Panc1 (cell line): ENCODE data around the gene FAM83C. TPM values are rescaled to one million over a fixed set of nuclear protein-coding genes. Genes with fewer than 3 reads are reported as not detected.

Experiments used
- ATAC-seq: fragments of 200-7000 bp; cut with Tn5 transposase; 2 replicates; pipeline ENCODE4 v1.9.1; 2020; ENCODE audit warnings: mild to moderate bottlenecking, moderate library complexity
- BruUV-seq: library from RNA; stranded (reverse); fragments of 400-500 nt; replicated peaks from 2 replicates; lab custom pipeline; 2021; lab: Mats Ljungman, UMichigan
- CTCF ChIA-PET: fragments of 300-600 bp; sonication (Branson Sonifier 250); formaldehyde crosslinking; loops from one replicate; lab custom pipeline; 2022; ENCODE audit warnings: antibody characterized with exemption; lab: Charles Lee
- POLR2A ChIA-PET: fragments of 300-600 bp; sonication (Branson Sonifier 250); formaldehyde crosslinking; loops from one replicate; lab custom pipeline; 2022; ENCODE audit warnings: antibody characterized with exemption; lab: Charles Lee
- DNase-seq: peaks from one replicate; pipeline ENCODE4 v3.0.0-alpha.2; 2010; ENCODE audit warnings: low read depth, low spot score
- H3K27ac ChIP-seq: 2 replicates; pipeline ENCODE4 v1.5.1; 2011; ENCODE audit warnings: mild to moderate bottlenecking, low read length, inconsistent platforms
- H3K27me3 ChIP-seq: fragments of 200-500 bp; sonication (Bioruptor generic); 2 replicates; pipeline ENCODE4 v1.6.0; 2014; ENCODE audit warnings: low read length, inconsistent platforms; ENCODE audit not compliant: control insufficient read depth, insufficient read depth
- H3K36me3 ChIP-seq: fragments of 200-500 bp; sonication (Bioruptor generic); 2 replicates; pipeline ENCODE4 v1.5.1; 2014; ENCODE audit warnings: inconsistent platforms, mild to moderate bottlenecking, low read length, moderate library complexity; ENCODE audit not compliant: control insufficient read depth, insufficient read depth
- H3K4me1 ChIP-seq: 2 replicates; pipeline ENCODE4 v1.5.1; 2011; ENCODE audit warnings: inconsistent platforms, mild to moderate bottlenecking, low read length, moderate library complexity; ENCODE audit not compliant: control insufficient read depth, insufficient read depth
- H3K4me3 ChIP-seq, 2 experiments: 2 replicates each; pipeline ENCODE4 v1.5.1; 2011 to 2012; ENCODE audit warnings: low read depth in 2 of 2, low read length in 2 of 2, mild to moderate bottlenecking in 2 of 2, inconsistent platforms in 1 of 2, moderate library complexity in 1 of 2
- H3K9me3 ChIP-seq: fragments of 200-500 bp; sonication (Bioruptor generic); 2 replicates; pipeline ENCODE4 v1.5.1; 2014; ENCODE audit warnings: low read depth, mild to moderate bottlenecking, inconsistent platforms, low read length, moderate library complexity; ENCODE audit not compliant: control insufficient read depth, insufficient read depth
- POLR2AphosphoS5 ChIP-seq: IDR thresholded peaks from 2 replicates; pipeline ENCODE4 v1.6.1; 2012; ENCODE audit warnings: mild to moderate bottlenecking, low read depth, low read length, moderate library complexity
- REST ChIP-seq, 2 experiments: IDR thresholded peaks; 2 replicates each; pipeline ENCODE4 v1.6.1; 2011 to 2012; ENCODE audit warnings: low read depth in 2 of 2, control low read depth in 1 of 2, low read length in 1 of 2, mild to moderate bottlenecking in 1 of 2, moderate library complexity in 1 of 2; ENCODE audit not compliant: insufficient read depth in 1 of 2
- SIN3A ChIP-seq: IDR thresholded peaks from 2 replicates; pipeline ENCODE4 v1.6.1; 2012; ENCODE audit warnings: low read depth, mild to moderate bottlenecking, low read length, moderate library complexity, borderline replicate concordance; ENCODE audit not compliant: insufficient read depth
- TCF7L2 ChIP-seq: IDR thresholded peaks from 2 replicates; pipeline ENCODE4 v1.6.1; 2011; ENCODE audit warnings: mild to moderate bottlenecking, low read depth, low read length, inconsistent platforms
- in situ Hi-C: cut with HindIII; loops from 2 replicates; pipeline ENCODE4 v1.10.0; 2016; ENCODE audit warnings: low sequenced_read_pairs, low pct_unique_long_range_greater_than_20kb
- intact Hi-C: fragments of 100-400 bp; cut with micrococcal nuclease; formaldehyde crosslinking; loops from one replicate; pipeline ENCODE4 v1.10.0; 2022; ENCODE audit not compliant: unreplicated experiment
- total RNA-seq: library from RNA; stranded (reverse); gene quantifications from one replicate; pipeline ENCODE4 v1.2.1, GENCODE V29; 2021; ENCODE audit not compliant: unreplicated experiment
- TF ChIP-seq, protein P1 (sequence below): fragments of 450-650 bp; IDR thresholded peaks from 2 replicates; pipeline ENCODE4 v1.5.1; 2017; ENCODE audit warnings: mild to moderate bottlenecking

FAM83C gene
- total RNA-seq, 1 experiment from 2014 or later: not detected

GRCh38 chr20:35297155-35297554 is 4.9 kb upstream of the FAM83C start:
- in situ Hi-C loops: no loop called here
- H3K9me3 ChIP-seq: no peaks in the 10 kb centered on the region
- DNase-seq (no peak), ATAC-seq (peak; percentile 67)
- ChIA-PET CTCF (interaction anchor here (0.5 to 1.5 kb wide), 4 partner anchors 9 to 151 kb away, joined by 3 to 5 read pairs (median 4); no protein-coding TSS in a partner anchor), POLR2A (interaction anchor here (0.9 kb wide), 1 partner anchor 9 kb away, joined by 7 read pairs; no protein-coding TSS in a partner anchor)
- intact Hi-C loops: no loop called here
- peaks cover 7% of the 10 kb centered on the region; the same call in 1 of the 2 replicates for H3K4me1 ChIP-seq
- H3K27me3 ChIP-seq: no peaks in the 10 kb centered on the region
- TF ChIP-seq SIN3A (no peak), REST (IDR thresholded peaks at IDR 0.05; ENCODE audit: insufficient read depth in 1 of 2, low read depth in 2 of 2, low read length in 1 of 2) (no peak), POLR2AphosphoS5 (no peak), TCF7L2 (no peak)
- TF ChIP-seq, protein P1, sequence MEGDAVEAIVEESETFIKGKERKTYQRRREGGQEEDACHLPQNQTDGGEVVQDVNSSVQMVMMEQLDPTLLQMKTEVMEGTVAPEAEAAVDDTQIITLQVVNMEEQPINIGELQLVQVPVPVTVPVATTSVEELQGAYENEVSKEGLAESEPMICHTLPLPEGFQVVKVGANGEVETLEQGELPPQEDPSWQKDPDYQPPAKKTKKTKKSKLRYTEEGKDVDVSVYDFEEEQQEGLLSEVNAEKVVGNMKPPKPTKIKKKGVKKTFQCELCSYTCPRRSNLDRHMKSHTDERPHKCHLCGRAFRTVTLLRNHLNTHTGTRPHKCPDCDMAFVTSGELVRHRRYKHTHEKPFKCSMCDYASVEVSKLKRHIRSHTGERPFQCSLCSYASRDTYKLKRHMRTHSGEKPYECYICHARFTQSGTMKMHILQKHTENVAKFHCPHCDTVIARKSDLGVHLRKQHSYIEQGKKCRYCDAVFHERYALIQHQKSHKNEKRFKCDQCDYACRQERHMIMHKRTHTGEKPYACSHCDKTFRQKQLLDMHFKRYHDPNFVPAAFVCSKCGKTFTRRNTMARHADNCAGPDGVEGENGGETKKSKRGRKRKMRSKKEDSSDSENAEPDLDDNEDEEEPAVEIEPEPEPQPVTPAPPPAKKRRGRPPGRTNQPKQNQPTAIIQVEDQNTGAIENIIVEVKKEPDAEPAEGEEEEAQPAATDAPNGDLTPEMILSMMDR: no peak
- no TSS peak for BruUV-seq
- no peak overlapping the region for H3K27ac ChIP-seq
- no peaks in the 10 kb centered on the region for H3K36me3 ChIP-seq
- no peak overlapping the region for H3K4me3 ChIP-seq

GRCh38 chr20:35296101-35296554 is 3.9 kb upstream of the FAM83C start:
- H3K27ac ChIP-seq: no peak overlapping the region
- H3K36me3 ChIP-seq: no peaks in the 10 kb centered on the region
- ATAC-seq (no peak), DNase-seq (no peak)
- no peak for TF ChIP-seq SIN3A
- TF ChIP-seq POLR2AphosphoS5: no peak
- TF ChIP-seq, protein P1: no peak
- CTCF ChIA-PET: interaction anchor here (0.5 kb wide), 1 partner anchor 259 kb away, joined by 3 read pairs; no protein-coding TSS in a partner anchor
- no peaks in the 10 kb centered on the region for H3K9me3 ChIP-seq
- no TSS peak for BruUV-seq
- POLR2A ChIA-PET: no interaction called here
- H3K27me3 ChIP-seq: no peaks in the 10 kb centered on the region
- in situ Hi-C loops (no loop called here), intact Hi-C loops (no loop called here)
- H3K4me1 ChIP-seq: no peaks in the 10 kb centered on the region; the same call in 1 of the 2 replicates
- no peak overlapping the region for H3K4me3 ChIP-seq
